SJSA1 (cell line): ENCODE measurements around the gene CEBPG. TPM values are rescaled to one million over a fixed set of nuclear protein-coding genes. Genes with fewer than 3 reads are reported as not detected.

Experiments
- DNase-seq, 2 experiments: peaks; one replicate each; pipeline ENCODE4 v3.0.0-alpha.2; 2015 to 2020; ENCODE audit warnings: low spot score in 2 of 2, low read depth in 1 of 2
- H3K27ac ChIP-seq: fragments of 250-450 bp; sonication (Bioruptor Pico); 2 replicates; pipeline ENCODE4 v1.5.1; 2020; ENCODE audit warnings: mild to moderate bottlenecking, moderate library complexity
- H3K27me3 ChIP-seq: fragments of 250-450 bp; sonication (Bioruptor Pico); replicated peaks from 2 replicates; pipeline ENCODE4 v1.5.1; 2020; ENCODE audit warnings: mild to moderate bottlenecking, moderate library complexity
- H3K36me3 ChIP-seq: fragments of 250-450 bp; sonication (Bioruptor Pico); 2 replicates; pipeline ENCODE4 v1.5.1; 2020; ENCODE audit warnings: mild to moderate bottlenecking
- H3K4me1 ChIP-seq: fragments of 250-450 bp; sonication (Bioruptor Pico); replicated peaks from 2 replicates; pipeline ENCODE4 v1.6.1; 2021; ENCODE audit warnings: mild to moderate bottlenecking
- H3K4me3 ChIP-seq: fragments of 250-450 bp; sonication (Bioruptor Pico); 2 replicates; pipeline ENCODE4 v1.5.1; 2020; ENCODE audit warnings: mild to moderate bottlenecking
- H3K9me3 ChIP-seq: fragments of 250-450 bp; sonication (Bioruptor Pico); replicated peaks from 2 replicates; pipeline ENCODE4 v1.5.1; 2020; ENCODE audit warnings: mild to moderate bottlenecking
- total RNA-seq: library from RNA; depleted of rRNA; stranded (reverse); fragments of >200 nt; shearing (Covaris generic); gene quantifications from 2 replicates; pipeline ENCODE4 v1.2.3, GENCODE V29; 2014

Gene CEBPG
- total RNA-seq, 1 experiment from 2014 or later, result 55.5 TPM

DNA sequence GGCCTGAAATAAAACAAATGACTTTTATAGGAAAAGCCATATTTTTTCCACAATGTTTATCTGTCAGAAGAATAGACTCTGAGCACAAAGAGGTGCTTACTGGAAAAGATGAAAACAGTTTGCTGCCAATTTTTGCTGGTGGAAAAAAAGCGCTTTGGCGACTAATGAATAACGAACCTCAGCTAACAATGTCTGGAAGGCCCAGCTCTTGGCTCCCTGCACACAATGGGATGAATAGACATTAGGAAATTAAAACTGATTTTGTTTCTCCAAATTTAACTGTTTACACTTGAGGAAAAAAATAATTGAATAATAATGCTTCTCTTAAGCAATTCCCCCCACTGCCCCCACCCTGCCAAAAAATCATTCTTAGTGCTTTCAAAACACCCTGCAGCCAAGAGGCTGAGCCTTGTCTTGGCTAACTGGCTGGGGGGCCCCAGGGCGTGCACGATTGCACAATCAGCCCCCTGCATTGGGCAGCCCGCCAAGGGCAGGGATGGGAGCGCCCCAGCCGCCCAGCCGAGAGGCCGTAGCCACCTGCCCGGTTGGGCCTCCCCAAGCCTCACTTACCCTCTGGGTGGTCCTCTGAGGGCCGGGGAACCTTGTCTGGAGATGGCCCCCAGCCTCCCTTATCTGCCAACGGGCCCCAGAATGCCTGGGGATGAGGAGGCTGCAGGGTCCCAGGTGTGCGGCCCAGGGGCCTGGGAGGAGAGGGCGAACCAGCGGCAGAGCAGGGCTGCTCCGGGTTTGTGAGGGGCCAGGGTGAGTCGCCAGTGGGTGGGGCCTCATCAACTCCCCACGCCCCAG, 16.8 kb downstream of the CEBPG start:
- no peak overlapping the region for H3K27ac ChIP-seq
- no peak overlapping the region for H3K4me3 ChIP-seq
- no peaks in the 10 kb centered on the region for H3K27me3 ChIP-seq
- peaks cover 74% of the 10 kb centered on the region for H3K4me1 ChIP-seq
- H3K9me3 ChIP-seq, result no peaks in the 10 kb centered on the region
- peak in 1 of 2 experiments; percentile 52 for DNase-seq
- H3K36me3 ChIP-seq, result peaks cover 62% of the 10 kb centered on the region

DNA sequence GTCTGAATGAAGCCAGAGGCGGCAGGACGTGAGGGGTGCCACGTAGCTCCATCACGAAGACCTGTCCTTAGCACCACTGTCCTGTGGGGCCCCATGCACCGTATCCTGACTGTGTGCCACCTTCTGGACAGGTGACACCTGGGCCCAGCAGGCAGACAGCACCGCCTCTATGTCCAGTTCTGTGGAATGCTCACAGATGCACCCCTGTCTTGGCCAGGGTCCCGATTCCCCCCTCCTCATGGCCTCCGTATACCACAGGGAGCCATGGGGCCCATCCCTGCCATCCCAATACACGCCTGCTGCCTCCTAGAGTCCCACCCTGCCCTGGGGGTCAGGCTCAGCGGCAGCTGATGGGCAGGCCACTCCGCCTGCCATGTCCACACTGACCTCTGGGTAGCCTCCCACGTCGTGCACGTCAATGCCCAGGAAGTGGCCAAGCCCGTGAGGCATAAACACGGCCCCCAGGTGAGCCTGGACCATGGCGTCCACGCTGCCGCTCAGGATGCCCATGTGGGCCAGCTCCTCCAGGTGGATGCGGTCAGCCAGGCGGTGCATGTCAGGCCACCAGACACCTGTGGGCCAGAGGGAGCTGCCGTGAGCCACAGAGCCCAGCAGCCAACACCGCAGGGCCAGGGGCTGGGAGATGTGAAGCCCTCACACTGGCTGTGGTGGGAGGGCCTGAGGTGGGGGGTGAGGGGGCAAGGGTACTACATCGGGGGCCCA, 17.6 kb downstream of the CEBPG start:
- peaks cover 82% of the 10 kb centered on the region for H3K4me1 ChIP-seq
- no peak overlapping the region for H3K27ac ChIP-seq
- no peaks in the 10 kb centered on the region for H3K27me3 ChIP-seq
- H3K9me3 ChIP-seq, result no peaks in the 10 kb centered on the region
- H3K4me3 ChIP-seq, result no peak overlapping the region
- peaks cover 57% of the 10 kb centered on the region for H3K36me3 ChIP-seq
- DNase-seq, result no peak

DNA sequence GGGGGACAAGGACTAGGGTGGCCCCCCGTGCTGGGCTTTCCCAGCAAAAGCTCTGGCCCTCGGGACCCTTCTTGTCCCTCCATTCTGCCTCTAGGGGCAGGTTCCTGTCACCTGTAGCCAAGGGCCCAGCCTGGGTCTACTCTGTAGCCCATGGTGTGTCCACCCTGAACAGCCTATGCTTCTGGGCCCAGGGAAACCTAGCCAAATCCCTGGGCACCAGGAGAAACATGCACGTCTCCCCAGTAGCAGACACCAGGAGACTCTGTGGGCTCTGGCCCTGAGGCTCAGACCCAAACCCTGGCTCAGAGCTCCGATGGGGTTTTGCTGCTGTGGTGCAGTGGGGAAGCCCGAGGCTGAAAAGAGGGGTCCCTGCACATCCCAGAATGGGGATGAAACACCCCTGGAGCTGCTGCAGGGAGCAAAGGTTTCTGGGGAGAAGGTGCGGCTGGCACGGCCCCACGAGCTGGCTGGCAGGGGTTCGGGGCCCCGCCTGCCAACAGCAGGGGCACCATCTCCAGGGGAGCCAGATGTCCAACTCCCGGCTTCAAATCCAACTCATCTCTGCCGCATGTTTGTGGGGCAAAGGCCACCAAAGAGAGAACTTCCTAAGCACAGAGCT, 18.2 kb downstream of the CEBPG start:
- no peak for DNase-seq
- no peaks in the 10 kb centered on the region for H3K27me3 ChIP-seq
- no peaks in the 10 kb centered on the region for H3K9me3 ChIP-seq
- peaks cover 88% of the 10 kb centered on the region for H3K4me1 ChIP-seq
- H3K36me3 ChIP-seq, result peaks cover 51% of the 10 kb centered on the region
- H3K27ac ChIP-seq, result no peak overlapping the region
- H3K4me3 ChIP-seq, result no peak overlapping the region

DNA sequence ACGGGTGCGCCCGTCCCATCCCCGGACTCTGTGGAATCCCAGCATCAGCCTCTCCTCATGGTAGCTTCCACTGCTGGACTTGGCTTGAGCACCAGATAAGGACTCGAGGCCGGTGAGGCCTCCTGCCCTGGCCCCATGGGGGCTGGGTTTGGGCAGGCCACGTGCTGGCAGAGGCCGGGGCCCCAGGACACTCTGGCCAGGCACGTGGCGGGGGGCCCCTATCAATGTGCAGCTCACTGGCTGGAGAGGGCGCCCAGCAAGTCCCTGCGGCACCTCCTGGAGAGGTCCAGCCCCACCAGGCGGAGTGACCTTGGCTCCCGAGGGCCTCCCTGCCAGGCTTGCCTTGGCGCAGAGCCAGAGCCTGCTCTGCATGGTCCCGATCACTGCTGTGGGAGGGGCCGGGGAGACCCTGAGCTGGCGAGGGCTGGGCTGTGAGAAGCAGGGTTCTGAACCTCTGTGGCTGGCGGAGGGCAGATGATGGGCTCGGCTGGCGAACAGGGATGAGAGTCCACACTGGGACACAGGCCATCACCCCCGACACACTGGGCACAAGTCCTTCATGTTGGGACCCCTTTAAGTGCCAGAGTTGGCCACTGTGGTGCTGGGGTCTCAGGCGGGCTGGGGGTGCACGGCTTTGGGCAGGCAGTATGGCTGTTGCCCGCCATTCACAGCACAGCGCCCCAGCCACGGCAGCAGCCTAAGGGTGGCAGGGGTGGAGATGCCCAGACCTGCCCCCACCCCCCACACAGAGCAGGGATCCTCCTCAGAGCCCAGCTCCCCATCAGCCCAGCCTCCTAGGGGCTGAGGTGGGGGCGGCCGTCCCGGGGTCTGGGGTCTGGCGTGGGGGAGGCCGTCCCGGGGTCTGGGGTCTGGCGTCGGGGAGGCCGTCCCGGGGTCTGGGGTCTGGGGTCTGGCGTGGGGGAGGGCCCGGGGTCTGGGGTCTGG, 19.1 kb downstream of the CEBPG start:
- no peak overlapping the region for H3K27ac ChIP-seq
- H3K4me1 ChIP-seq, result peaks cover 97% of the 10 kb centered on the region
- no peaks in the 10 kb centered on the region for H3K9me3 ChIP-seq
- no peaks in the 10 kb centered on the region for H3K27me3 ChIP-seq
- no peak overlapping the region for H3K4me3 ChIP-seq
- H3K36me3 ChIP-seq, result peaks cover 42% of the 10 kb centered on the region
- no peak for DNase-seq

DNA sequence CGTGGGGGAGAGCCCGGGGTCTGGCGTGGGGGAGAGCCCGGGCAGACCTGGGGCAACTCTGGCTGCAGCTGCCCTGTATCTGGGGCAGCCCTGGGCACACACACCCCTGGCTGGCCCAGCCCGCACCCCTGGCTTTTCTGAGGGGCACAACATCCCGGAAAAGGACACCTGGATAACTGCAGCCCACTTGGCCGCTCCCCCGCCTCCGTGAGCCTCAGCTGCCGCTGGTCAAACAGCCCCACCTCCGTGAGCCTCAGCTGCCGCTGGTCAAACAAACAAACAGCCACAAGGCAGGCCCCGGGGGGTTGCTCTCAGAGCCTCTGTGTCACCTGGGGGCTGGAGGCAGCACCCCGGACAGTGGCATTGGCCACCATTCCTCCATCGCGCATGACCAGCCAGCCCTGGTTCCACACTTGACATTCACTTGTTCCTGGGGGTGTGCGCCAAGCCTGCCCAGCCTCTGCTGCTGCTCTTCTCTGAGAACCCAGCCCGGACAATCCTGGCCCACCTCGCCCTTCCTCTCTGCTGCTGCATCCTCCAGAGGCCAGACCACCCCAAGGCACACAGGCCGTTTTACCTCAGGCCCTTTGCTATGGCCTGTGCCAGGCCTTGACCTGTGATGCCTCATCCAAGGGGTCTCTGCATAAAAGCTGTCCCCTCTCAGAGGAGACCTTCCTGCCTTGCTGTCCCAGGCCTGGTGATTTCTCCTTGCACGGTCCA, 19.9 kb downstream of the CEBPG start:
- Histone ChIP-seq H3K9me3 (no peaks in the 10 kb centered on the region), H3K4me1 (peaks cover 100% of the 10 kb centered on the region), H3K36me3 (peaks cover 36% of the 10 kb centered on the region), H3K27ac (0 out of 2 replicates have a peak overlapping the region, but pooled peaks have one; percentile 6), H3K27me3 (no peaks in the 10 kb centered on the region), H3K4me3 (no peak overlapping the region)
- DNase-seq, result peak in 1 of 2 experiments; percentile 42

DNA sequence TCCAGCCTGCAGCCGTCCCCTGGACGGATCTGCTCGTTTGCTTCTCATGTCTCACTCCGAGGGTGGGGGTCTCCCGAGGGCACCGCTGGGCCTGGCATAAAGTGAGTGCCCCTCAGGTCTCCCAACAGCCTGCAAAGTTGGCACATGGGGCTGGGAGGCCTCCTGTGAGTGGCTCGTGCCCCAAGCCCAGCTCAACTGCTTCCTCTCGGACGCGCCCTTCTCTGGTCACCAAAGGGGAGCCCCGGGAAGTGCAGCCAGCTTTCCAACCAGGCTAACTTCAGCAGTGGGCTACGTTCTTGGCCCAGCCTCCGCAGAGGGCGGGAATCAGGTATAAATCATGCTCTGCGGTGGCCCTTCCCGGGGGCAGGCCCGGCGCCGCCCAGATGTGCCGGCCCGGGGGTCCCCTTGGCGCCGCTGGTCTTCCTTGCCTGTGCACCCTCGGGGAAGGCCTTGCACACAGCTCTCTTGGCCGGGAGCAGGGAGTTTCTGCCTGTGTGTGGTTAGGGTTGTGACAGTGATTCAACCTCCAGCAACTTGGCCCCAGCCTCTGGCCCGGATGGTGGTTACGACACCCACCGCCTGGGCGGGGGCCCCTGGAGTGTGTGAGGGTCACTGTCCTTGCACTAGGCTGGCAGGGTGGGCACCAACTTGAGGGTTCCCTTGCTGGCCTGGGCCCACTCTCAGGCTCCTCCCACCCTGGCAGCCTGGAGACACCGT, 20.7 kb downstream of the CEBPG start:
- Histone ChIP-seq H3K4me3 (no peak overlapping the region), H3K27me3 (no peaks in the 10 kb centered on the region), H3K27ac (peak overlapping the region; percentile 47), H3K9me3 (no peaks in the 10 kb centered on the region), H3K4me1 (peaks cover 95% of the 10 kb centered on the region), H3K36me3 (peaks cover 32% of the 10 kb centered on the region)
- peak; percentile 87 to 92 for DNase-seq

DNA sequence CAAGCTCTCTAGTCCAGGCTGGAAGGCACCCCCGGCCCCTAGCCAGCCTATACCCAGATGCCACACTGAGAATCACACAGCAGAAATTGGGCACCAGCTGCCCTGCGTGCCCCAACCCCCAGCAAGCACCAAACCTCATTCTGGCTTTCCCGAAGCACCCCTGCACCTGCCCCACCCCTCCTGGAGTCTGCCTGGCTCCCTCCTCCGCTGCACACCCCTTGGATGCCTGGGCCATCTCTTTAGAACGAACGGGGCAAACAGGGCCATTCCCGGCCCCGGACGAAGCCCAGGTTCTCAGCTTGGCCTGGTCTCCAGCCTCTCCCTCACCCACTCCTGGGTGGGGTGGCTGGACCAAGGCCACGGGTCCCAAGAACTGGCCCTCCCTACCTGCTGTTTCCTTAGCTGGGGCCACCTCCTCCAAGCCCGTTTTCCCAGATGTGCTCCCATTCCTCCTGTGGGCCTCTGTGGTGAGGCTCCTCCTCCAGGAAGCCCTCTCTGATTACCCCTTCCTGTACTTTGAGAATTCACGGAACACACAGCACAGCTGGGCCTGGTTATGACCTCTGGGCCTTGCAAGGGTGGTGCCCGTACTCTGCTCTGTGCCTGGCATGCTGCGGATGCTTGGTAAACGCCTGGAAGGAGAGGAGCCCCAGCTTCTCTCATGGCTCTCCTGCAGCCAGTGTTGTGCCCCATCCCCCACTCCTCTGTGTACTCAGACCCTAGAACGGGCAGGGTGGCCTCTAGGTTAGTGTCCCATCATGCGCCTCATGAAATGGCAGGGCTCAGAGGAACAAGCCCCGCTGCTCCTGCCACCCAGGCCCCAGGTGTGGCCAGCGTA, 21.4 kb downstream of the CEBPG start:
- H3K36me3 ChIP-seq, result peaks cover 34% of the 10 kb centered on the region
- peak overlapping the region; percentile 47 for H3K27ac ChIP-seq
- H3K9me3 ChIP-seq, result no peaks in the 10 kb centered on the region
- DNase-seq, result no peak
- peaks cover 87% of the 10 kb centered on the region for H3K4me1 ChIP-seq
- no peaks in the 10 kb centered on the region for H3K27me3 ChIP-seq
- no peak overlapping the region for H3K4me3 ChIP-seq

DNA sequence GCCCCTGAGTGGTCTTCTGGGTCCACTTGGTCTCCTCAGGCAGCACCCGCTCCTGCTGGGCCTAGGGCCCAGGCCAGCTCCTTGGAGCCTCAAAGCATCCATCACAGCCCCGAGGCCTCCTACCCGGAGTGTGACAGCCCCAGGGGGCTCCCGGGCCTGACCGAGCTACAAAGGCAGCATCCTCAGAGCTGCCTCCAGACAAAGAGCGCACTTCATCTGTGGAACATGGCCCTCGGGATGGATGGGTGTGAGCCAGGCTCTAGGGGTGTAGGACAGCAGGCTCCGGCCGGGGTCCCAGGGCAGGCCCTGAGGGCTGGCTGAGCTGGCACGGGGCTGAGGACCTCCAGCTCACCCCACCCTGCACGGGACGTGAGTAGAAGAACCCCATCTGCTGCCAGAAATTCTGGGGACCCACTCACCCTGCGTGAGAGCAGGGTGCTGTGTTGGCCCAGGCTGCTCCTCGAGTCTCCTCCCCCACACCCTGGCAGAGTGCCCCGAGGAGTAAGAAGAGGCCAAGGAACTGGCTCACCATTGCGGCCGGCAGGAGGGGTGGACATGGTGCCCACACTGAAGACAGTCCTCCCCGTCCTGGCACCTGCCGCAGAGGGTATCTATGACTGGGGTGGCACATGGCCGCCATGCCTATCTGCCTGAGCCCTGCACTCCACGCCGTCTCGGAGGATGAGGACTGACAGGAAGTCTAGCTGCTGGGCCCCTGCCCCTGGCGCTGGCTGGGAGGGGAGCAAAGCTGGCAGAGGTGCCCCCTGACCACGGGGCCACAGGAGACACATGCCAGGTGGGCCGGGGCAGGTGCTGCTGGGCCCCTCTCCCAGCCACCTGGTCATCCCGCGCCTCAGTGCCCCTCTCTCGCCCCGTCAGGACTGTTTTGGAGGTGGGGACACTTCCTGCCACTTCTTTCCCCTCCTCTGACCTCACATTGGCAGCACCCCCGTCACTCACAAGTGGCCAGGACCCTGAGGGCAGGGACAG, 22.3 kb downstream of the CEBPG start:
- Histone ChIP-seq H3K27me3 (no peaks in the 10 kb centered on the region), H3K9me3 (no peaks in the 10 kb centered on the region), H3K4me1 (peaks cover 78% of the 10 kb centered on the region), H3K36me3 (peaks cover 35% of the 10 kb centered on the region), H3K27ac (peak overlapping the region; percentile 47; the same call in 1 of the 2 replicates), H3K4me3 (no peak overlapping the region)
- DNase-seq, result no peak

DNA sequence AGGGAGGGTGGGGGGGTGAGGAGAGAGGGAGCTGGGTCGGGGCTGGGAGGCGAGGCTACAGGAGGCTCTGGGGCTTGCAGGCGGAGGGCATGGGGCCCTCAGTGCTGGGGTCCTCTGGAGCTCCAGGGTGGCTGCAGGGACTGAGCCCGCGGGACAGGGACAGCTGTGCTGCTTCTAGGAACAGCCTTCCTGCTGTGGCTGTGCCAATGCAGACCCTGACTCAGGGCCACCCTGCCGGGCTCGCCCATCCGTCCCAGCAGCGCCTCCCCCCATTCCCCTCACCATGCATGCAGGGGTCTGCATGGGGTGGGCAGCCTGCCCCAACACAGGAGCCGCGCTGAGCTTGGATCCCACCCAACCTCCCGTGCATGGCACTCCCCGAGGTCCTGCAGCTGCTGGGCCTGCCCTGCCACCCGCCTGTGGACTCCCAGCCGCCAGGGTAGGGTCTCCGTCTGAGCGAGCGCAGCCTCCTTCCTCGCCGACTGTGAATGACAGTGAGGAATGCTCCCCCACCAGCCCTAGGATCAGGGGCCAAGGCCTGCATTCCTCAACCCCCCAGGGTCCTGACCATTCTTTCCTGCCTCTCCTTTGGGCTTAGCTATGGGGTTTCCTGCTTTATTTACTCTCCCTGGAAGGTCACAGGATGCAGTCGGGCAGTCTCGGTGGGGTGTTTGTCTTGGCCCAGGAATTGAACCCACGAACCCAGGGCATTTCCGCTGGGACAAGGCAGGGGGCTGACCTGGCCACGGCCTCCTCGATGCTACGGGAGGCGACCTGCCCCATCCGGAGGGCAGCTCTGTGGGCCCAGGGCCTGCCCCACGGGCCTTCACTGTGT, 23.4 kb downstream of the CEBPG start:
- Histone ChIP-seq H3K36me3 (peaks cover 30% of the 10 kb centered on the region), H3K4me3 (no peak overlapping the region), H3K27me3 (no peaks in the 10 kb centered on the region), H3K27ac (peak overlapping the region; percentile 47), H3K4me1 (peaks cover 67% of the 10 kb centered on the region), H3K9me3 (no peaks in the 10 kb centered on the region)
- DNase-seq, result peak; percentile 76 to 82
